Psoas muscle (tissue), 8 donors: ENCODE measurements around the gene TFF1. TPM values are rescaled to one million over a fixed set of nuclear protein-coding genes. Genes with fewer than 3 reads are reported as not detected.

ENCODE experiments used
- ATAC-seq, 4 donors: fragments of 200-7000 bp; cut with Tn5 transposase; one replicate each; pipeline ENCODE4 v1.9.1; 2020; ENCODE audit warnings: moderate library complexity in 3 of 4, mild to moderate bottlenecking in 2 of 4
- DNase-seq, 2 donors: peaks; one replicate each; pipeline ENCODE4 v3.0.0-alpha.2; 2020
- H3K27ac ChIP-seq: fragments of 200-600 bp; one replicate; pipeline ENCODE4 v1.8.0; 2022
- H3K27me3 ChIP-seq, 3 donors: fragments of 200-600 bp in 1 of 3; one replicate each; pipeline versions ENCODE4 v1.6.1 to v1.8.0; 2013 to 2022; ENCODE audit warnings: low read length in 2 of 3, mild to moderate bottlenecking in 2 of 3, moderate library complexity in 1 of 3; ENCODE audit not compliant: insufficient read depth in 3 of 3
- H3K36me3 ChIP-seq, 2 donors: fragments of 200-600 bp in 1 of 2; one replicate each; pipeline versions ENCODE4 v1.6.1 to v1.8.0; 2013 to 2022; ENCODE audit warnings: low read depth in 1 of 2, mild to moderate bottlenecking in 1 of 2, moderate library complexity in 1 of 2; ENCODE audit not compliant: insufficient read depth in 1 of 2
- H3K4me1 ChIP-seq: fragments of 200-600 bp; one replicate; pipeline ENCODE4 v1.8.0; 2022
- H3K4me3 ChIP-seq: fragments of 200-600 bp; one replicate; pipeline ENCODE4 v1.8.0; 2022; ENCODE audit warnings: mild to moderate bottlenecking
- H3K9me3 ChIP-seq: fragments of 200-600 bp; one replicate; pipeline ENCODE4 v1.8.0; 2022
- WGBS, 3 donors: extraction: QIAGEN DNeasy Blood & Tissue Kit; methylation state at CpG; one replicate each; pipeline versions ENCODE4 v1.1.6 to v1.1.7; 2013; 5-methylcytosine and 5-hydroxymethylcytosine counted together
- intact Hi-C, 2 donors: fragments of 100-400 bp; cut with DNase I; formaldehyde crosslinking; loops; one replicate each; pipeline versions ENCODE4 v1.11.0 to v1.14.2; 2022
- polyA plus RNA-seq, 3 donors: library from polyadenylated mRNA; stranded (reverse); fragments of 200-250 nt; gene quantifications; one replicate each; pipeline ENCODE4 v1.2.3, GENCODE V29; 2013
- total RNA-seq, 4 donors: library from RNA; stranded (reverse); fragmentation: NEBNext Ultra II Directional in 2 of 4; extraction: Animal tissue kit (Norgen Biotek cat#: 25700) in 2 of 4; gene quantifications; one replicate each; pipeline versions ENCODE4 v1.2.1 to v1.2.4, GENCODE V29; 2021 to 2023
- TF ChIP-seq, protein P1 (sequence below): fragments of 200-600 bp; IDR thresholded peaks from one replicate; pipeline ENCODE4 v1.8.0; 2022; ENCODE audit warnings: antibody characterized with exemption
- donor health status: healthy with polysubstance abuse.
- donor health status: DM: no; HTN: no; CAD: no; lungs with moderate emphysema.
- donor health status: Bipolar disorder and iron deficiency.
- donor health status: healthy.
- donor health status: DM: yes; HTN: yes; CAD: no.
- donor health status: DM: no; HTN: no; CAD: no.
- donor health status: DM: no; HTN: no; CAD: no.
- donor health status: DM: yes; HTN: yes; CAD: no.

The TFF1 gene
- total and polyA plus RNA-seq, 7 donors = 0.16 TPM; not detected in 6

DNA sequence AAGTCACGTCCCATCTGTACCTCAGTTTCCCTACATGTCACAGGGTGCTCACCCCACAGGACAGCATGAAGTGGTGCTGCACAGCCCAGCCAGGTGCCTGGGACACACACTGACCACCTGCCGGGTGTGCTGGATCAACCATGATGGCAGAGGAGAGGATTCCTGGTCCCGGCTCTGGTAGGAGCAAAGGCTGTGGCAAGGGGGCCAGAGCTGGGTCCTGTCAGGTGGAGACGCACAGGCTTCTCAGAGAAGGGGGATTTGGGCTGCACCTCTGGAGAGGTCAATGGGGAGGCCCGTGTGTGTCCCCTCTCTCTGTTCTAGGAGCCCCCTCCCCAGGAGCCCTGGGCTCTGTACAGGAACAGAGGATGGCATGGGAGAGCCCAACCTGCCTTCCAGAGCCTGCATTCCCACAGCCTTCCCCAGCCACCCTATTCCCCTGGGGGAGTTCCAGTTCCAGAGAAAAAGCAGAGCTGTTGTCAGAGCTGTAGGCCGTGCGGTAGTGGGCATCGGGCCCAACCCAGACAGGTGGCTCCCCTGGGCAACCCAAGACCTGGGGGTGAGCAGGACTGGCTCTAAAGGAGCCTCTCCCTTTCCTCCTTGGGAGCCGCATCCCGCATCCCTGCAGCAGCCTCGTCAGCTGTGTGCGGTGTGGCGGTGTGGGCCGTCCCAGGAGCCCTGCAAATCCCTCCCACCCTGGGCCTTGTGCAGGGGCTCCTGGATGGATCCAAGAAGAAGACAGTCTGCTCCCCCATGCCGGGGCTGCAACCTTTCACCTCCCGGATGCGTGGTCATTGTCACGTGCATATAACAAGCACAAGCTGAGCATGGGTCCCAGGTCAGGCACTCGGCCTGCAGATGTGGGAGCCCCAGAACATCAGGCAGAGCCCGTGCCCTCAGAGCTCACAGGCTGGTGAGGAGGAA lies 48.2 kb downstream of the TFF1 start:
- no peaks in the 10 kb centered on the region for H3K4me1 ChIP-seq
- no peak overlapping the region for H3K4me3 ChIP-seq
- TF ChIP-seq, protein P1, sequence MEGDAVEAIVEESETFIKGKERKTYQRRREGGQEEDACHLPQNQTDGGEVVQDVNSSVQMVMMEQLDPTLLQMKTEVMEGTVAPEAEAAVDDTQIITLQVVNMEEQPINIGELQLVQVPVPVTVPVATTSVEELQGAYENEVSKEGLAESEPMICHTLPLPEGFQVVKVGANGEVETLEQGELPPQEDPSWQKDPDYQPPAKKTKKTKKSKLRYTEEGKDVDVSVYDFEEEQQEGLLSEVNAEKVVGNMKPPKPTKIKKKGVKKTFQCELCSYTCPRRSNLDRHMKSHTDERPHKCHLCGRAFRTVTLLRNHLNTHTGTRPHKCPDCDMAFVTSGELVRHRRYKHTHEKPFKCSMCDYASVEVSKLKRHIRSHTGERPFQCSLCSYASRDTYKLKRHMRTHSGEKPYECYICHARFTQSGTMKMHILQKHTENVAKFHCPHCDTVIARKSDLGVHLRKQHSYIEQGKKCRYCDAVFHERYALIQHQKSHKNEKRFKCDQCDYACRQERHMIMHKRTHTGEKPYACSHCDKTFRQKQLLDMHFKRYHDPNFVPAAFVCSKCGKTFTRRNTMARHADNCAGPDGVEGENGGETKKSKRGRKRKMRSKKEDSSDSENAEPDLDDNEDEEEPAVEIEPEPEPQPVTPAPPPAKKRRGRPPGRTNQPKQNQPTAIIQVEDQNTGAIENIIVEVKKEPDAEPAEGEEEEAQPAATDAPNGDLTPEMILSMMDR = no peak
- WGBS, 3 donors = 83 to 85% (median 84%) methylated on average over 20 of the region's 20 CpGs
- ATAC-seq = no peak
- intact Hi-C loops = no loop called here
- no peaks in the 10 kb centered on the region for H3K9me3 ChIP-seq
- no peaks in the 10 kb centered on the region for H3K36me3 ChIP-seq
- peaks cover 0 to 7% (median 1%) of the 10 kb centered on the region in 3 donors for H3K27me3 ChIP-seq
- H3K27ac ChIP-seq = no peak overlapping the region
- DNase-seq = no peak

DNA sequence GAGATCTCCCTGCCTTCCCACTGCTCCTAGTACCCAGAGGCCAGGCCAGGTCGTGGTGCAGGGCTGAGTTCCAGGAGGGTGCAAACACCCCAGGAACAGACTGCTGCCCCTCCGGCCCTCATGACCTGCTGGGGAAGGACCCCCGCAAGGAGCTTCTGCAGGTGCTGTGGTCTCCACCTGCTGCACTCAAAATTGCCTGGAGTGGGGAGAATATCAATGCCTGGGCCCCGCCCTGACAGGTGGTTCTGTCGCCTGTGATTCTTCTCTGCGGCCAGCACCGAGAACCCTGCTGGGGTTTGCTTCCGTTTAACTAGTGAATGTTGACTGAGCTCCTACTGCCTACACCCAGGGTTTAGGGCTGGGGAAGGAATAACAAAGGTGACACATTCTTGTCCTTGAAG lies 49.0 kb downstream of the TFF1 start:
- no peak overlapping the region for H3K4me3 ChIP-seq
- TF ChIP-seq, protein P1 = no peak
- H3K27me3 ChIP-seq = peaks cover 0 to 9% (median 1%) of the 10 kb centered on the region in 3 donors
- ATAC-seq (no peak), DNase-seq (no peak)
- H3K27ac ChIP-seq = no peak overlapping the region
- H3K9me3 ChIP-seq = no peaks in the 10 kb centered on the region
- WGBS, 3 donors = 81 to 92% (median 86%) methylated on average over 8 of the region's 8 CpGs
- no peaks in the 10 kb centered on the region for H3K36me3 ChIP-seq
- no peaks in the 10 kb centered on the region for H3K4me1 ChIP-seq
- intact Hi-C loops = no loop called here

DNA sequence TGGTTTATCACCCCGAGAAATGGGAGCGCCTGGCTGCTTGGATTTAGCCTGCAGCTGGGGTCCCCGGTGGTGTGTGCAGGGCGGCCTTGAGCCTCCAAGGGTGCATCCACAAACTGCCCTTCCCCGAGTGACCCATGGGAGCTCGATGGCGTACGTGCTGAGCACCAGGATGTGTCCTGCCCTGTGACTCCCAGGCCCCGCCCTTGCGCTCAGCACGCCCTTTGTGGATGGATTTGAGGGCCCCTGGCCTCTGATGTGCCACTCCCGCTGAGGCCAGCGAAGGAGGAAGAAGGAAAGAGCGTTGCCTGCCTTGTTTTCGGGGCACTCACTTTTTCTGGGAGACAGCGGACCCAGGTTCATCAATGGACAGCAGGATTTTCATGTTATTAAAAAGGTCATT lies 49.4 kb downstream of the TFF1 start:
- intact Hi-C loops = no loop called here
- WGBS, 3 donors = 94 to 95% (median 95%) methylated on average over 16 of the region's 16 CpGs
- no peak for ATAC-seq
- H3K9me3 ChIP-seq = no peaks in the 10 kb centered on the region
- no peaks in the 10 kb centered on the region for H3K36me3 ChIP-seq
- H3K4me1 ChIP-seq = no peaks in the 10 kb centered on the region
- no peak overlapping the region for H3K4me3 ChIP-seq
- TF ChIP-seq, protein P1 = no peak
- H3K27me3 ChIP-seq = peaks cover 0 to 9% (median 1%) of the 10 kb centered on the region in 3 donors
- H3K27ac ChIP-seq = no peak overlapping the region
- DNase-seq = no peak

DNA sequence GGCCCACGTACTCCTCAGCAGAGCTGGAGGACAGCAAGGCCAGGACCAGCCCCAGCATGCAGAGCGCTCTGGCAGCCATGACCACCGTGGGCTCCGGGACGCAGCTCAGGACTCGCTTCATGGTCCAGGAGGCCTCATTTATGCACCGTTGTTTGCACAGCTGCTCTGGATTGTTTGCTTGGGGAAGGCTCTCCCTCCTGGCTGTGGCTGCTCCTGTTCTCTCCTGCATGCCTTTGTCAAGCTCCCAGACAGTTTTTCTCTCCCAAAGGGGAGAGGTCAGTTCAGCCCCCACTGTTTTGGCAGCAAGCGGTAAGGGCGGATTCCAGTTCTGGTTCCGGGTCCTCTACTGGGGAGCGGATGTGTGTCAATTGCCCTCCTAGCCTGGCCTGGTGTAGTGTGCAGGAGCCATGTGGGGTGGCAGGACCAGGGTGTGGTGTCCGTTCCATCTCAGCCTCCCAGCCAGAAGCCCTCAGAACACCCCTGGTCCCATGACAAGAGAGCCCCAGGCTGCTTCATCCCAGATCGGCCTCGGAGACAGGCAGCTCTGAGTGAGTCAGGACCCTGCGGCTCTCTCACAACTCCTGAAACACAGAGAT lies 50.9 kb downstream of the TFF1 start, which contains the start of gene TFF3:
TSS of gene TFF3 (minus strand) at position 114 of the 596 bp plus-strand sequence. CDS start at position 79, 35 bp downstream.
- ATAC-seq (no peak), DNase-seq (no peak)
- Histone ChIP-seq H3K27ac (no peak within 1 kb of the TSS), H3K4me3 (no peak within 1 kb of the TSS), H3K36me3 (no peaks in the 10 kb centered on the region), H3K4me1 (no peaks in the 10 kb centered on the region), H3K9me3 (no peaks in the 10 kb centered on the region), H3K27me3 (peaks cover 0 to 11% (median 1%) of the 10 kb centered on the region in 3 donors)
- WGBS, 3 donors = 70 to 78% (median 72%) methylated on average over 15 of the region's 15 CpGs
- TF ChIP-seq, protein P1 = no peak
- intact Hi-C loops = no loop called here
